MM.1S (cell line): ENCODE results near the gene GNAQ.
"Not testable (repeated sequence)": the region's sequence is repeated elsewhere in the genome, so short reads cannot be mapped to it uniquely, and the experiment has no call there.

Experiments used
- DNase-seq: peaks from one replicate; pipeline ENCODE4 v3.0.0-alpha.2; 2015
- H2AFZ ChIP-seq: fragments of 300-600 bp; sonication (generic); 2 replicates; pipeline ENCODE4 v1.6.0; 2016; ENCODE audit warnings: antibody characterized with exemption, low read length
- H3F3A ChIP-seq: fragments of 300-600 bp; sonication (generic); 2 replicates; pipeline ENCODE4 v1.6.1; 2016; ENCODE audit warnings: mild to moderate bottlenecking, antibody characterized with exemption, low read length, moderate library complexity, mixed read lengths; ENCODE audit not compliant: insufficient read depth
- H3K27ac ChIP-seq: fragments of 300-600 bp; sonication (generic); 2 replicates; pipeline ENCODE4 v1.5.1; 2016; ENCODE audit warnings: mild to moderate bottlenecking, low read length
- H3K27me3 ChIP-seq: fragments of 300-600 bp; sonication (generic); replicated peaks from 2 replicates; pipeline ENCODE4 v1.6.0; 2016; ENCODE audit warnings: low read length; ENCODE audit not compliant: insufficient read depth
- H3K36me3 ChIP-seq: fragments of 300-600 bp; sonication (generic); replicated peaks from 2 replicates; pipeline ENCODE4 v1.6.1; 2016; ENCODE audit warnings: mild to moderate bottlenecking, low read length, mixed read lengths; ENCODE audit not compliant: insufficient read depth
- H3K4me1 ChIP-seq: fragments of 300-600 bp; sonication (generic); 2 replicates; pipeline ENCODE4 v1.6.1; 2016; ENCODE audit warnings: low read length, mixed read lengths
- H3K4me2 ChIP-seq: fragments of 300-600 bp; sonication (generic); 2 replicates; pipeline ENCODE4 v1.6.0; 2016; ENCODE audit warnings: low read depth, low read length
- H3K4me3 ChIP-seq: fragments of 300-600 bp; sonication (generic); 2 replicates; pipeline ENCODE4 v1.5.1; 2016; ENCODE audit warnings: low read length, mixed read lengths
- H3K79me2 ChIP-seq: fragments of 300-600 bp; sonication (generic); 2 replicates; pipeline ENCODE4 v1.6.1; 2016; ENCODE audit warnings: mixed run types, low read length, mixed read lengths
- H3K9ac ChIP-seq: fragments of 300-600 bp; sonication (generic); 2 replicates; pipeline ENCODE4 v1.6.1; 2016; ENCODE audit warnings: low read length, mixed read lengths
- H3K9me2 ChIP-seq: fragments of 300-600 bp; sonication (generic); replicated peaks from 2 replicates; pipeline ENCODE4 v1.6.1; 2016; ENCODE audit warnings: mild to moderate bottlenecking, low read length, mixed read lengths; ENCODE audit not compliant: insufficient read depth
- H3K9me3 ChIP-seq: fragments of 300-600 bp; sonication (generic); replicated peaks from 2 replicates; pipeline ENCODE4 v1.6.1; 2016; ENCODE audit warnings: mild to moderate bottlenecking, low read length, mixed read lengths; ENCODE audit not compliant: insufficient read depth
- H4K20me1 ChIP-seq: fragments of 300-600 bp; sonication (generic); 2 replicates; pipeline ENCODE4 v1.6.1; 2016; ENCODE audit warnings: mild to moderate bottlenecking, low read length, moderate library complexity, mixed read lengths; ENCODE audit not compliant: insufficient read depth
- CTCF ChIP-seq: fragments of 300-600 bp; sonication (generic); IDR thresholded peaks from 2 replicates; pipeline ENCODE4 v1.5.1; 2016; ENCODE audit warnings: antibody characterized with exemption, low read length, mixed read lengths
- EZH2 ChIP-seq: fragments of 300-600 bp; sonication (generic); optimal IDR thresholded peaks from 2 replicates; pipeline ENCODE3; 2017; ENCODE audit warnings: low read depth, mild to moderate bottlenecking, antibody characterized with exemption, low read length, mixed read lengths
- EZH2phosphoT487 ChIP-seq: fragments of 300-600 bp; sonication (generic); IDR thresholded peaks from 2 replicates; pipeline ENCODE4 v1.6.1; 2018; ENCODE audit warnings: antibody characterized with exemption, low read length

Gene GNAQ

DNA sequence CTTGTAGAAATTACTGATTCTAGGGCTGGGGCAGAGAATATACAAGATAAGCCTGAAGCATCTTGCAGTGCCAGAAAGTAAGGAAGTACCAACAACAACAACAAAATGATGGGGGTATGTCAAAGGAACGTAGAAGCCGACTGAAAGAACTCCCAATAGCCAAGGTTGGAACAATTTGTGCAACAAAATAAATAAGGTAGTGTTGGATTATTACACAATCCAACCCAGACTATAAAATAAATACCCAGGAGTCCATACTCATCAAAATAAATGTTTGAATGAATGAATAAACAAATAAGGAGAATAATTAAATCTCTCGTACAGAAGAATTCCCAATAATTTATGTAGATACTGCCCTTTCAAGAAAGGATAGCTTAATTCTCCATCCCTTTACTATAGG, 31.1 kb upstream of the GNAQ start:
- no peak overlapping the region for H3K4me2 ChIP-seq
- no peak for DNase-seq

DNA sequence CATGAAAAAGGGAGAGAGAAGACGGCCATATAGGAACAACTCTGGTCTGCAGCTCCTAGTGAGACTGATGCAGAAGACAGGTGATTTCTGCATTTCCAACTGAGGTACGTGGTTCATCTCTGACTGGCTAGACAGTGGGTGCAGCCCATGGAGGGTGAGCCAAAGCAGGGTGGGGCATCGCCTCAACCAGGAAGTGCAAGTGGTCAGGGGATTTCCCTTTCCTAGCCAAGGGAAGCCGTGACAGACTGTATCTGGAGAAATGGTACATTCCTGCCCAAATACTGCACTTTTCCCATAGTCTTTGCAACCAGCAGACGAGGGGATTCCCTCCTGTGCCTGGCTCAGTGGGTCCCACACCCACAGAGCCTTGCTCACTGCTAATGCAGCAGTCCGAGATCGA, 22.6 kb upstream of the GNAQ start:
- DNase-seq: not testable (repeated sequence)

More for the DNA sequence above, 31.1 kb upstream of the GNAQ start:
- H3K36me3 ChIP-seq: no peaks in the 10 kb centered on the region
- no peak overlapping the region for H3K9ac ChIP-seq
- no peaks in the 10 kb centered on the region for H3K9me2 ChIP-seq
- no peaks in the 10 kb centered on the region for H3K79me2 ChIP-seq
- no peak overlapping the region for H3K27ac ChIP-seq
- TF ChIP-seq CTCF (no peak), EZH2phosphoT487 (no peak), EZH2 (no peak)
- no peaks in the 10 kb centered on the region for H4K20me1 ChIP-seq
- H3F3A ChIP-seq: no peaks in the 10 kb centered on the region
- no peak overlapping the region for H3K4me3 ChIP-seq
- H2AFZ ChIP-seq: no peak overlapping the region
- no peaks in the 10 kb centered on the region for H3K9me3 ChIP-seq
- no peaks in the 10 kb centered on the region for H3K4me1 ChIP-seq
- no peaks in the 10 kb centered on the region for H3K27me3 ChIP-seq

GRCh38 chr9:78053627-78054026, 22.0 kb upstream of the GNAQ start:
- no peaks in the 10 kb centered on the region for H4K20me1 ChIP-seq
- TF ChIP-seq EZH2 (no peak), EZH2phosphoT487 (no peak), CTCF (no peak)
- H3K79me2 ChIP-seq: no peaks in the 10 kb centered on the region
- H3K27me3 ChIP-seq: no peaks in the 10 kb centered on the region
- H3K9me2 ChIP-seq: no peaks in the 10 kb centered on the region
- no peak for DNase-seq
- no peaks in the 10 kb centered on the region for H3K9me3 ChIP-seq
- no peak overlapping the region for H3K27ac ChIP-seq
- no peak overlapping the region for H2AFZ ChIP-seq
- no peaks in the 10 kb centered on the region for H3F3A ChIP-seq
- H3K4me2 ChIP-seq: no peak overlapping the region
- H3K4me1 ChIP-seq: no peaks in the 10 kb centered on the region
- H3K9ac ChIP-seq: no peak overlapping the region
- no peaks in the 10 kb centered on the region for H3K36me3 ChIP-seq
- H3K4me3 ChIP-seq: no peak overlapping the region

More for the DNA sequence above, 22.6 kb upstream of the GNAQ start:
- not testable (repeated sequence) for H3K9ac ChIP-seq, H2AFZ ChIP-seq, H3K27ac ChIP-seq, H3K9me2 ChIP-seq, H3K4me1 ChIP-seq, H3K27me3 ChIP-seq, H3K9me3 ChIP-seq, H3K36me3 ChIP-seq, H3K4me3 ChIP-seq, H3F3A ChIP-seq, H3K4me2 ChIP-seq, H4K20me1 ChIP-seq, H3K79me2 ChIP-seq

DNA sequence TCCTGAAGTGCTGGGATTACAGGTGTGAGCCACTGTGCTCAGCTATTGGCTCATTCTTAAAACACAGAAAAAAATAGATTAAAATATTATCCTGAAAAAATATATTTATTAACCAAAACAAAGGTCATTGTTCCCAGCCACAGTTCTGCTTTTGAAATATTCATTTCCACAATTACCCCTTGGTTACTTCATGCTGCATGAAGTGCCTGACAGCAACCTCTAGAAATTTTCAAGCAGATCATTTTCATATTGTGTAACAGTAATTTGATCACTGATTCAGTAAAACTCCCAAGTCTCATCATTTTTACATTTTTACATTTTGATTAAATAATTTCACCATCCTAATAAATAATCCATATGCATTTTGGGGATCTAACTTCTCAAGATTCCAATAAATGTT, 18.8 kb upstream of the GNAQ start:
- Histone ChIP-seq H3K79me2 (no peaks in the 10 kb centered on the region), H3K36me3 (no peaks in the 10 kb centered on the region), H3K27ac (no peak overlapping the region), H3K4me1 (no peaks in the 10 kb centered on the region), H4K20me1 (no peaks in the 10 kb centered on the region), H2AFZ (no peak overlapping the region), H3K9ac (no peak overlapping the region), H3K9me3 (no peaks in the 10 kb centered on the region), H3F3A (no peaks in the 10 kb centered on the region), H3K4me2 (no peak overlapping the region), H3K4me3 (no peak overlapping the region), H3K9me2 (no peaks in the 10 kb centered on the region), H3K27me3 (no peaks in the 10 kb centered on the region)
- TF ChIP-seq CTCF (no peak), EZH2 (no peak), EZH2phosphoT487 (no peak)
- no peak for DNase-seq
